Urinary bladder (tissue), 4 donors: Measurements from ENCODE around the gene CIAO3. TPM values are rescaled to one million over a fixed set of nuclear protein-coding genes. Genes with fewer than 3 reads are reported as not detected.
"Not testable (repeated sequence)": the region's sequence is repeated elsewhere in the genome, so short reads cannot be mapped to it uniquely, and the experiment has no call there.

Experiments
- DNase-seq: peaks from one replicate; pipeline ENCODE4 v3.0.0-alpha.2; 2015; ENCODE audit errors: extremely low spot score
- H3K27ac ChIP-seq: one replicate; pipeline ENCODE4 v1.5.1; 2013; ENCODE audit warnings: low read depth, mild to moderate bottlenecking, moderate library complexity
- H3K36me3 ChIP-seq: one replicate; pipeline ENCODE4 v1.6.1; 2013; ENCODE audit warnings: mild to moderate bottlenecking, moderate library complexity; ENCODE audit not compliant: insufficient read depth
- H3K4me1 ChIP-seq: one replicate; pipeline ENCODE4 v1.6.1; 2013; ENCODE audit warnings: mild to moderate bottlenecking, moderate library complexity; ENCODE audit not compliant: insufficient read depth
- H3K4me3 ChIP-seq: one replicate; pipeline ENCODE4 v1.5.1; 2013; ENCODE audit warnings: low read depth, low read length
- WGBS: extraction: QIAGEN DNeasy Blood & Tissue Kit; methylation state at CpG from one replicate; pipeline ENCODE4 v1.1.7; 2013; 5-methylcytosine and 5-hydroxymethylcytosine counted together
- polyA plus RNA-seq: library from polyadenylated mRNA; stranded (reverse); fragments of 200-250 nt; gene quantifications from one replicate; pipeline ENCODE4 v1.2.3, GENCODE V29; 2013
- total RNA-seq: library from RNA; depleted of rRNA; stranded (reverse); fragments of >200 nt; gene quantifications from one replicate; pipeline ENCODE4 v1.2.3, GENCODE V29; 2014
- donor health status: healthy with polysubstance abuse.
- donor health status: healthy.

The CIAO3 gene
- total and polyA plus RNA-seq, 2 donors, result 26.6 to 33.4 TPM

- DNase-seq, result no peak
- WGBS, result 83% methylated on average over 21 of the region's 21 CpGs
- Histone ChIP-seq H3K4me3 (no peak overlapping the region), H3K4me1 (no peaks in the 10 kb centered on the region), H3K27ac (no peak overlapping the region), H3K36me3 (no peaks in the 10 kb centered on the region)
Observed at GRCh38 chr16:743794-744500, 3.1 kb upstream of the CIAO3 start.

GRCh38 chr16:742894-743293 is 2.1 kb upstream of the CIAO3 start:
- H3K27ac ChIP-seq, H3K4me3 ChIP-seq: not testable (repeated sequence)
- 82% methylated on average over 14 of the region's 14 CpGs for WGBS

GRCh38 chr16:741986-742629 is 1.3 kb upstream of the CIAO3 start:
- 87% methylated on average over 15 of the region's 15 CpGs for WGBS
- no peaks in the 10 kb centered on the region for H3K4me1 ChIP-seq

More at GRCh38 chr16:742894-743293, 2.1 kb upstream of the CIAO3 start:
- H3K4me1 ChIP-seq, H3K36me3 ChIP-seq, DNase-seq: not testable (repeated sequence)

GRCh38 chr16:740459-740763 is 386 bp downstream of the CIAO3 start:
- H3K4me3 ChIP-seq, result peak overlapping the region; percentile 96
- no peak overlapping the region for H3K27ac ChIP-seq
- H3K4me1 ChIP-seq, result no peaks in the 10 kb centered on the region
- DNase-seq, result no peak
- no peaks in the 10 kb centered on the region for H3K36me3 ChIP-seq
- WGBS, result under 1% methylated on average over 22 of the region's 22 CpGs

More at GRCh38 chr16:741986-742629, 1.3 kb upstream of the CIAO3 start:
- no peaks in the 10 kb centered on the region for H3K36me3 ChIP-seq
- no peak for DNase-seq
- H3K27ac ChIP-seq, result no peak overlapping the region
- H3K4me3 ChIP-seq, result no peak overlapping the region

GRCh38 chr16:739560-740458 is 988 bp downstream of the CIAO3 start:
- DNase-seq, result no peak
- H3K4me3 ChIP-seq, result peak overlapping the region; percentile 96
- 45% methylated on average over 38 of the region's 38 CpGs for WGBS
- no peak overlapping the region for H3K27ac ChIP-seq
- no peaks in the 10 kb centered on the region for H3K36me3 ChIP-seq
- H3K4me1 ChIP-seq, result no peaks in the 10 kb centered on the region

- no peaks in the 10 kb centered on the region for H3K36me3 ChIP-seq
- no peak overlapping the region for H3K4me3 ChIP-seq
- 95% methylated on average over 29 of the region's 29 CpGs for WGBS
Observed at GRCh38 chr16:736936-737481, 3.8 kb downstream of the CIAO3 start.

GRCh38 chr16:735982-736453 is 4.8 kb downstream of the CIAO3 start:
- no peak for DNase-seq
- no peaks in the 10 kb centered on the region for H3K36me3 ChIP-seq
- no peaks in the 10 kb centered on the region for H3K4me1 ChIP-seq
- WGBS, result 88% methylated on average over 13 of the region's 13 CpGs
- H3K4me3 ChIP-seq, result no peak overlapping the region
- no peak overlapping the region for H3K27ac ChIP-seq

More at GRCh38 chr16:736936-737481, 3.8 kb downstream of the CIAO3 start:
- DNase-seq, result no peak
- no peaks in the 10 kb centered on the region for H3K4me1 ChIP-seq
- no peak overlapping the region for H3K27ac ChIP-seq

- H3K4me3 ChIP-seq, result no peak overlapping the region
- no peaks in the 10 kb centered on the region for H3K36me3 ChIP-seq
- 95% methylated on average over 25 of the region's 25 CpGs for WGBS
- no peak for DNase-seq
- no peaks in the 10 kb centered on the region for H3K4me1 ChIP-seq
- no peak overlapping the region for H3K27ac ChIP-seq
Observed at GRCh38 chr16:734981-735881, 5.6 kb downstream of the CIAO3 start.

GRCh38 chr16:734208-734980 is 6.4 kb downstream of the CIAO3 start:
- 92% methylated on average over 49 of the region's 49 CpGs for WGBS
- no peaks in the 10 kb centered on the region for H3K4me1 ChIP-seq
- no peaks in the 10 kb centered on the region for H3K36me3 ChIP-seq
- H3K27ac ChIP-seq, result no peak overlapping the region
- no peak for DNase-seq
- no peak overlapping the region for H3K4me3 ChIP-seq

GRCh38 chr16:733382-734207 is 7.2 kb downstream of the CIAO3 start:
- H3K4me1 ChIP-seq, result no peaks in the 10 kb centered on the region
- H3K36me3 ChIP-seq, result no peaks in the 10 kb centered on the region
- DNase-seq, result no peak
- no peak overlapping the region for H3K27ac ChIP-seq
- WGBS, result 82% methylated on average over 34 of the region's 34 CpGs
- H3K4me3 ChIP-seq, result no peak overlapping the region

GRCh38 chr16:732936-733335 is 7.9 kb downstream of the CIAO3 start:
- WGBS, result 86% methylated on average over 13 of the region's 13 CpGs
- Histone ChIP-seq H3K4me1 (no peaks in the 10 kb centered on the region), H3K36me3 (no peaks in the 10 kb centered on the region), H3K4me3 (no peak overlapping the region), H3K27ac (no peak overlapping the region)
- no peak for DNase-seq
